Measurements from ENCODE around the gene FBXW8.

DNA sequence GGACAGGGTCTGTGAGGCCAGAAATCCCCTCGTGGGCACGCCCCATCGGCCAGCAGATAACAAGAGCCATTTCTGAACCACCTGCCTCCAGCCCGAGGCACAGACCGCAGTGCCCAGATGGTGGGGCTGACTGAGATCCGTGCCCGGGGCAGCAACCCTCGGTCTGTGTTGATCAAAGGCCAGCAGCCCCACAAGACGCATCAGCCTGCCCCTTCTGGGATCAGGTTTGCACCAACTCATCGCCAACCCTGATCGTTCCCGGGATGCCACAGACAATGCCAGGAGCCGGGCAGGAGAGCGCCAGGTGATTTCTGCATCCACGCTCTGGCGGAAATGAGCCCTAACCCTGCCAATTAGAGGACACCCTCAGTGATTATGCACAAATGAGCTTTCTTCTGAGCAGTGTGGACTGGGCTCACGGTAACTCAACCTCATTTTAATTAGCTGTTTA lies 124.0 kb downstream of the FBXW8 start:
- TF ChIP-seq POLR2A (IDR thresholded peaks at IDR 0.05): no peak
- no peak for TF ChIP-seq CTCF (IDR thresholded peaks at IDR 0.05)
- no peak for TF ChIP-seq EP300 (IDR thresholded peaks at IDR 0.05; ENCODE audit: low read depth)

Data from transverse colon (tissue), 3 donors.